ENCODE data around the gene MYH9.
"Not testable (repeated sequence)": the region's sequence is repeated elsewhere in the genome, so short reads cannot be mapped to it uniquely, and the experiment has no call there.

The MYH9 gene

DNA sequence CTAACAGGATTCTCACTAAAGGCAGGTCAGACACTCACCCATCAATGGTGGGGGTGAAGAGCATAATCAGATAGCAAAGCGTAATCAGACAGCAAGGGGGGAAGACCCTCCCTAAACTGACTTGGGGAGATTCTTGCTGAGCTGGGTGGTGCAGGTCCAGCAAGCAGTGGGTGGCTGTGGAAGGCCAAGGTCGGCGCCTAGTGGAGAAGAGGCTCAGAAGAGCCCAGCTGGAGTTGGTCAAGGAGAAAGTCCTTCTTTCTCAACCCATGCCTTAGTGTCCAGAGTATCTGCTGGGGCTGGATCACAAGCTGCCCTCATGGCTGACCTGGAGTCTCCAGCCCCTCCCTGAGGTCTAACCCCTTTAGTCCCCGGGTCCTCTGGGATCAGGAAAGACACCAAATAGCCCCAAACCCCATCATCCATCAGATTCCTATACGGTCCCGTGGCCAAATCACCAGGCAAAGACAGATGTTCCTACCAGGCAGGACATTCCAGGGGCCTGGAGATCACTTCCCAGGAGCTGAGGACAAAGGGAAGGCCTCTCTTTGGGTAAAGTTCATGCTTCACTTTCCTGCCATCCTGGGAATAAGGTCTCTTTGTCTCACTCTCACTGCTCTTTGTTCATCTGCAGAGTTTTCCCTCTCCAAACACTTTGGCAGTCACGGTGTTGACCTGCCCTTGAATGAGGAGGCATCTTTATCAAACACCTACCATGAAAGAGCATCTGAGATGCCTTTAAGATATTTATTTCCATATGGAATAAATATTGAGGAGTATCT lies 123.7 kb downstream of the MYH9 start:
- not testable (repeated sequence) for DNase-seq

DNA sequence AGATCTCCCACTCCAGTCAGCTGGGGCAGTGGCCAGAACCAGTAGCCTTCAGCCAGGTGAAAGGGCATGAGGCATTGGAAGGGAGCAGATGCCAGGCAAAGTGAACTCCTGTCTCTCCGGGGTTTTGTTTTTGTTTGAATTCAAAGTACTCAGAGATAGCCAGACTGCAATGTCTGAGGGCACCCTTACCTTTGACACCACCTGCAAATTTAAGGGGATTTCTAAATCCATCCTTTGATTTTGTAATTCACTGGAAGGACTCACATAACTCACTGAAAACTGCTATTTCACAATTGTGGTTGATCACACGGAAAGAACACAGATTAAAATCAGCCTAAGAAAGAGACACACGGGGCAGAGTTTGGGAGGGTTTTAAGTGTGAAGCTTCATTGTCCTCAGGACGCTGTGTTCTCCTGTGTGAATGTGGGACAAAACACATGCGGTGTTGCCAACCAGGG lies 124.5 kb downstream of the MYH9 start:
- DNase-seq, result peak in 1 of 5 experiments; percentile 43

DNA sequence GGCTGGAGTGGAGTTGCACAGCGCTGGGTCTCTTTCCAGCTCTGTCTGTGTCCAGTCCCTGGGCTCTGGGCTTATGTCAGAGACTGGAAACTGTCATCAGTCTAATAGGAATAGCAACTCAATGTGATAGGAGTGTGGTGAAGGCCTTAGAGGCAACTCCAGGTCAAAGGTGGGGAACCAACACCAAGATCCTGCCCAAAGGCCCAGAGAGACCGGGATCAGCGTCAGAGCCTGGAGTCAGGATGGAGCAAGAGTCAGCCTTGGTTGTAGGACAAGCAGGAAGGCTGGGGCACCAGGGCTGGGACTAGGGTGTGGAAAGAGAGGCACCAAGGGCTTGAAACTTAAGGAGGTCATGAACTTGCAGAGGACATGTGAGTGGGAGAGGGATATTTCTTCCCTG lies 125.5 kb downstream of the MYH9 start:
- not testable (repeated sequence) for DNase-seq

DNA sequence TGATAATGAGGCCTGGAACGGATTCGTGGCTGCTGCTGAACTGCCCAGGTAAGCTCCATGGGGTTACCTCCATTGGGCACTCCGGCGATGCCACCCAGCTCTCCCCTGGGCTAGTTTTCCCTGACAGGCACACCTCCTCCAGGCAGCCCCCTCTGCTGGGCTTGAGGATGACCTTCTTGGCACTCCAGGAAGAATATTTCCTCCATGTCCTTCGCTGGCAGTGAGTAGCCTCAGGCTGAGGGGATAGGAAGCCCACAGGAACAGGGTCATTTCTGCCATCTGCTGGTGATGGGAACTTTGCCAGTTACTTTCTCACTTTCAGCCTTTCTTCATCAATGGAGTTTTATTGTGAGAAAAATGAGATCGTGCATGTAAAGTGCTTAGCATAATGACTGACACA lies 126.1 kb downstream of the MYH9 start:
- not testable (repeated sequence) for DNase-seq

DNA sequence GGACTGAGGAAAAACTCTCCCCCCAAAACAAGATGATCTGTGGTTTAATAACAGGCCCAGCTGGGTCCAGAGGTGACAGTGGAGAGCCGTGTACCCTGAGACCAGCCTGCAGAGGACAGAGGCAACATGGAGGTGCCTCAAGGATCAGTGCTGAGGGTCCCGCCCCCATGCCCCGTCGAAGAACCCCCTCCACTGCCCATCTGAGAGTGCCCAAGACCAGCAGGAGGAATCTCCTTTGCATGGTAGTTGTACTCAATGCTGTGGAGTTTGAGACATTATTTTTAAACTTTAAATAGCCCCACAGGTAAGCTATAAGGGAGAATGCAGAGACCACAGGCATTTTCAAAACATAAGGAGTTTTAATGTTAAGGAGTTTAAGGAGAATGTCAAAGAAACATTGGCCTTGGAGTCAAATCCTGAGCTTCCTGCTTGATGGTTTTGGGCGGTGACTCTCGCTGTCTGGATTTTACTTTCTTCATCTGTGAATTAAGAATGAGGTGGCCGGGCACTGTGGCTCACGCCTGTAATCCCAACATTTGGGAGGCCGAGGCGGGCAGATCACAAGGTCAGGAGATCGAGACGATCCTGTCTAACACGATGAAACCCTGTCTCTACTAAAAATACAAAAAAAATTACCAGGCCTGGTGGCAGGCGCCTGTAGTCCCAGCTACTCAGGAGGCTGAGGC lies 128.0 kb downstream of the MYH9 start:
- DNase-seq, result no peak

DNA sequence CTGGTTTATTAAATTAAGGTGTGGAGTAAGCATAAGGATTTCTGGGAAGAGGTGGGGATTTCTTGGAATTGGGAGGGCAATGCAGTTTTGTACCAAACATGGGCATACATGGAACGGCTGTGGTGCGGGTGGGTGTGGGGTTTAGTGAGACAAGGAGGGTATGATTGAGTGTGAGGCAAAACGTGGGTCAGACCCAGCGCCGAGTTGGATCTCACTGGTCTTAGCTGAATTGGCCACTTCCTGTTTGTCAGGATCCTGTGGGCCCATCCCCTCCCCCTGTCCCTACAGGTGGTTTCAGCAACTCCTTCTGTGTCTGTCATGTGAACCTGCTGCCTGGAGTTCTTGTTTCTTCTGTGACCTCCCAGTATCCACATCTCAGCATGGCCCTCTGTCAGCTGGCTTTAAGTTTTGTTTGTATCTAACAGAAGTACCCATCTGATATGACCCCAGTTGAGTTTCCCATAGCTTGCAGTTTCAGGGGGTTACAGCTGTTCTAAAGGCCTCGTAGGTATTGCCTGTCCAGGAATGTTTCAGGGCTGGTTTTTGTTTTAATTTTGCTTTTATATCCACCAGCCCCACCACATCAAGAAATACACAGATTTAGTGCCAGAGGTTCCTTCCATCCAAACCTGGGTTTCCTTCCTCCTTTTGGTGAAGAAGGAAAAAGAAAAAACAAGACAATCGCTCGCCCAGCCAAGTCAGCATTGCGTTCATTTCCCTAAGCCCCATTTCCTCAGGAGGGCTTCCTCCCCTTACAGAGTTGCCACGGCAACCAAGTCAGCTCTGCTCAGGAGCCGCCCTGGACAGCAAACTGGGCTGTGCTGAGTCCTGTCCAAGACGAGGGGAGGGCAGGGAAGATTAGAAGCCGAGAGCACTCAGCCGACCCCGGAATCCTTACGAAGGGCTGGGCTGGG lies 128.8 kb downstream of the MYH9 start:
- DNase-seq, result peak in 1 of 5 experiments; percentile 63

DNA sequence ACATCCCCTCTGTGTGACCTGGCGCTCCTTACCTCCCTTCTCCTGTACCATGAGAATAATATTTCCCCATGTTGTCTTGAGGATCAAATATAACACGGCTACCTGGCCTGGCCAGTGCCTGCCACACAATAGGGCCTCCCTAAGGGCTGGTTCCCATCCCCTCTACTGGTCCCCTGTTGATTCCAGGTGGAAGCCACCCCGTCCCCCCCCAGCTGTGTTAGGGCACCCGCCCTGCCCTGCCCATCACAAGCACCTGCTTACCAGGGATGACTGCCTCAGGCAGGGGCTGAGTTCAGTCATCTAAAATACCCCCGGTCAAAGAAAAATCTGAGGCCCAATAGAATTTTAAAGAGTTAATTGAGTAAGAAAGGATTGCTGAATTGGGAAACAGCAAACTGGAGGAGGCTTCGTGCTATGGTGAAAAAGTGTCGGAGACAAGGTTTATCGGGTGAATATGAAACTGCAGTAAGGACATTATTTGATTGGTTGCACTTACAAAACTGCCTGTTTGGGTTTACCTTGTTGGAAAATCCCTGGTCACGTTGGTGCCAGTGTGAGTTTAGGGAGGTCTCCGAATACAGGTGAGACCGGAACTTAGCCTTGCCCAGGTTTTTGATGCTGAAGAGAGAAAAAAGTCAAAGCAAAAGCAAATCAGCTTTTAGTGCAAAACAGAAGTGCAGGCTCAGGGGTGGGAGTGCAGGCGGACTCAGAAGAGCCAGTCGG lies 129.7 kb downstream of the MYH9 start:
- no peak for DNase-seq

DNA sequence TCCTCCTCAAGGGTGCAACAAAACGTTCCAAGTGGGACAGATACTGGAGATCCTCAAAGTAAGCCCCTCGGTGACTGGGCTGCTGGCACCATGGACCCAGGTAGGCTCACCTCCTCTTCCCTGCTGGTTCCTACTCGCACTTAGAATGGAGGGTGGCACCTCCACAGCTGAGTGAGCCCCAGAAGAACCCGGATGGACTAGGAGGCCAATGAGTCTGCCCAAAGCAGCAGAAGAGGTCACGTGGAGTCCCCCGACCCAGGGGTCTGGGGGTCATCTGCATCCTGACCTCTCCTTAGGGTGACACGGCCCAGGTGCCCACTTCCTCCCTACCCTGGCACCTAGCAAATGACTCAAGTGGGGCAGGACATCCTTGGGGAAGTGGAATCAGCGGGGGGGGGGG lies 130.5 kb downstream of the MYH9 start:
- DNase-seq, result no peak

DNA sequence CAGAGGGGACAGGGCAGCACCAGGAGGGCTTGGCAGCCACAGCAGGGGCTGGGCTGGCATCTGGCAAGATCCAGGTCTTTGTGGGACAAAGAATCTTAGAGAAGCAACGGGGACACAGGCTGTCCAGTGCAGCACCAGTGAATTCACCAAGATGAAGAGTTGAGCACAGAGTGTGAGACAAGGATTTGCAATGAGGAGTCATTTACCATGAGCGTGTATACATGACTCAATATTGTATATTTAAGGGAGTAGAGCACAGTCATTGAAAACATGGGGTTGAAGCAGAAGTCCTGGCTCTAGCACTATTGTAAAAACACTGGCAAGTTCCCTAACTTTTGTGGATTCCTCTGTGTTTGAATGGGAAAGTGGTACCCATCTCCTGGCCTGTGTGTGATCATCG lies 131.3 kb downstream of the MYH9 start:
- DNase-seq, result no peak

DNA sequence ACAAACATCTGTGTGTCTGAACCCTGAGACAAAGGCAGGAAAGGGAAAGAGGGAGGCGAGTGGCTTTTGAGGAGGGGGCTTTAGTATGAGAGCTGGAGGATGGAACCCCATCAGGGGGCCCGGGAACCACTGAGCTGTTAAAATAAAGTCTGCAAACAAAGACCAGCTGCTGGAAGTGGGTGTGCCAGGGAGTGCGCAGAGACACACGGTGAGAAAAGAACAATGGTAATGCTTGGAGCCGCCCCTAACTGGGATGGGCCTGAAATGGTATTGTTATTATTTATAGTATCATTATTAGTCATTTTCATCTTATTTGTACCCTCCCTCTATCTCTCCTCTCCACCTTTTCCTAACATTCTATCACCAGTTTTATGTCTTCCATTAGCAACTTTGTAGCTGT lies 132.2 kb downstream of the MYH9 start:
- not testable (repeated sequence) for DNase-seq

DNA sequence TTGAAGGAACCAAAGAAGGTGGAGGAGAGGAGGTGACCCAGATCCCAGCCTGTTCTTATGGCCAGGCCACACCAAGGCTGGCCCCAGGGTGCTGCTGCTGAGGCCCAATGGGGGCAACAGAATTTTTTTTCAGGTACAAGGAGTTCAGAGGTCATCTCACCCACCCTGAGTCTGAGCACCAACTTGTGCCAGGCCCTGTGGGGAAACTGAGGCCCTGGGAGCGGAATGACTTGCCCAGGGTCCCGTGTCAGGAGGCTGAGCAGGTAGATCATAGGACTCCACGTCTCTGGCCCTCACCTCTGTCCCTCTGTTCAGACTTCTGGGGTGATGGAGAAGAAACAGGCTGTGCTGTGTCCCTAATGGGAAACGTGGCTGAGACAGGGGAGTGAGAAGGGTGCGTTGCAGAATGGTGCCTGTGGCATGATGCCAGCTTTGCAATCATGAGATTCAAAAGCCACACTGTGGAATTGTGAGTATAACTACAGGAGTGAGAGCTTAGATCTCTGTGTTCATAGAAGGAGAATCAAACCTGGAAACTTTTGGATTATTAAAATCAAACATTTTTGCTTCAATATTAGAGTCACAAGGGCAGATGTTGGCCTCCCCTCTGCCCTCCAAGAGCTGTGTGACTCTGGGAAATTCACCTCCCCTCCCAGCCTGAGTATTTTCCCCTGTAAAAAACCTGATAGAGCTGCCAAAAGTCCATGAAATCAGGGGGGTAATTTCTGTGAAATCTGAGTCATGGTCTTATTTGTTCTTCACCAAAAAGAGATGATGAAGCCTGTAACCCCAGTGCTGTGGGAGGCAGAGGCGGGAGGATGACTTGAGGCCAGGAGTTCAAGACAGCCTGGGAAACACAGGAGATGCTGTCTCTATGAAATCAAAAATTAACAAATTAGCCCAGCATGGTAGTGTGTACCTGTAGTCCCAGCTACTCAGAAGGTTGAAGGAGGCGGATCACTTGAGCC lies 134.0 kb downstream of the MYH9 start:
- DNase-seq, result peak in 1 of 5 experiments; percentile 38

DNA sequence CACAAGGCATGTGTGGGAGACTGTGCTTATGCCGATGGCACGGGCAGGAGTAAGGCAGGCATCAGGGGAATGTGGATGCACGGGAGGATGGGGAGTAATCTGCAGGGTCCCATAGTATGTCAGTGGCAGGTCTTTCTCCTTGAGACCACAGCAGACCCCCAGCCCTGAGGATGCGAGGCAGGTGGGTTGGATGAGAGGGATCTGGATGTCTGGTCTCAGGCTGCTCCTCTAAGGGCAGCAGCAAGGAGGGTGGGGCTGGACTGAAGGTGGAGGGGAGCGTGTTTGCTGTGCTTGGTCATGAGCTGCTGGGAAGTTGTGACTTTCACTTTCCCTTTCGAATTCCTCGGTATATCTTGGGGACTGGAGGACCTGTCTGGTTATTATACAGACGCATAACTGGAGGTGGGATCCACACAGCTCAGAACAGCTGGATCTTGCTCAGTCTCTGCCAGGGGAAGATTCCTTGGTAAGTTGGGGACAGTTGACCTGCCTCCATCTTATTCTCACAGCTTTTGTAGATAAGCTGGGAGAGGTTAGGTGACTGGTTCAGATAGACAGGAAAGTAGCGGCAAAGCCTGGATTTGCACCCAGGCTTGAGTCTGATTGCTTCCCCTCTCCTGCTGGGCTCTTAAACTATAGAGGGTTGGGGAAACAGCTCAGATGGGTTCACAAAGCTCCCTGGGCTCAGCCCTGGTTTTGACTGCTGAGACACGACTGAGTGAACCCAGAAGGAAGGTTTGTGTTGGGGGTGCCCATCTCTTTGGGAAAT lies 134.8 kb downstream of the MYH9 start, which contains the start of gene APOL1:
Gene APOL1, plus strand, starts transcription at position 380 of the 769 bp plus-strand sequence. CDS start 1,823 bp downstream, outside the sequence.
- peak in 3 of 5 experiments; percentile 26 to 85 (median 50) for DNase-seq

DNA sequence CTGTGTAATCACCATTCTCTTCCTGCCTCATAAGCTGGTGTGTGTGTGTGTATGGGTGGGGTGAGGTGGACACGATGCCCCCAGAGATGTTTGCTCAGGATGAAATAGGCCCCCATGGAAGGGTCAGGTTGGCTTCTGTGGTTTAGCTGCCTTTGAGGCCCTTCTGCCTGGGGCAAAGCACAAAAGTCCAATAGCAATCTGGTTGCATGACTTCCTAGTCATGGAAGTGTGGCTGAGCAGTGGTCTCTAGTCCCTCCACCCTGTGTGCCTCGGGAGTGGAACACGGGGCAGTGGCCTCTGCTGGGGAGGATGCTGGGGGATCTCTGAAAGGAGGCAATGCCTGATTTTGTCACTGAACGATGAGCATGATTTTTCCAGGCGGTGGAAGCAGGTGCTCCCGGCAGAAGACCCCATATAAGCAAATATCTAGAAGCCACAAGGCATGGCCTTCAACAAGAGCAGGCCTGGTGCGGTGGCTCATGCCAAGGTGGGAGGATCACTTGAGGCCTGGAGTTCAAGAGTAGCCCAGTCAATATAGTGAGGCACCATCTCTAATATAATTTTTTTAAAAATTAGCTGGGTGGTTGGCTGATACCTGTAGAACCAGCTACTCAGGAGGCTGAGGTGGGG lies 135.7 kb downstream of the MYH9 start:
- not testable (repeated sequence) for DNase-seq

DNA sequence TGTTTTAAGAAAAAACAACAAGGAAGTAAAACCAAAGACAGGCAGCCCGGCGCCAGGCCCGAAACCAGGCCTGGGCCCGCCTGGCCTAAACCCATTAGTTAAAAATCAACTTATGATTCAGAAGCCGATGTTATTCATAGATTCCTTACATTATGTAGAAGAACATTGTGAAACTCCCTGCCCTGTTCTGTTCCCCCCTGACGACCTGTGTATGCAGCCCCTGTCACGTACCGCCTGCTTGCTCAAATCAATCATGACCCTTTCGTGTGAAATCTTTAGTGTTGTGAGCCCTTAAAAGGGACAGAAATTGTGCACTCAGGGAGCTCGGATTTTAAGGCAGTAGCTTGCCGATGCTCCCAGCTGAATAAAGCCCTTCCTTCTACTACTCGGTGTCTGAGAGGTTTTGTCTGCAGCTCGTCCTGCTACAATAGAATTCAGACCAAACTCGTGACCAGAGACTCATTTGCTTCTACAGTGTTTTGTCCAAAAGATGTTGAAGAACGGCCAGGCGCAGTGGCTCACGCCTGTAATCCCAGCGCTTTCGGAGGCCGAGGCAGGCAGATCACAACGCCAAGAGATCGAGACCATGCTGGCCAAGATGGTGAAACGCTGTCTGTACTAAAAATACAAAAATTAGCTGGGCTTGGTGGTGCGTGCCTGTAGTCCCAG lies 137.3 kb downstream of the MYH9 start:
- DNase-seq, result not testable (repeated sequence)

DNA sequence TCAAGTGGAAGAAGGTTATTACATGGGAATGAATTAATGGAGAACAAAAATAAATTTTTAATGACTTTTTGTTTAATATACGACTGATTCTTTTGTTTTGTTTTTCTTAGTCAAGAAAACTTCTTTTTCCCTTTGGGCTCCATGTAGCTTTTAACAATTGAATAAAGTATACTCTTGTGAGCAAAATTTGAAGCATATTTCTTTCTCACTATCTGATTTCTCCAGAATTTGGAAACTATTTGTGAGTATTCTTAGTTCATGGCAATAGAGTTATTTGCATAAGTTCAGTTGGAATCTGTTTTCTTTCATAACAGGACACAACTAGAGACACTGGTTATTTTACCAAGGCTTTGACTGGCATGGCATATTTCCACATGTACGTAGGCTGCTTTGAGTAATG lies 138.6 kb downstream of the MYH9 start:
- no peak for DNase-seq

DNA sequence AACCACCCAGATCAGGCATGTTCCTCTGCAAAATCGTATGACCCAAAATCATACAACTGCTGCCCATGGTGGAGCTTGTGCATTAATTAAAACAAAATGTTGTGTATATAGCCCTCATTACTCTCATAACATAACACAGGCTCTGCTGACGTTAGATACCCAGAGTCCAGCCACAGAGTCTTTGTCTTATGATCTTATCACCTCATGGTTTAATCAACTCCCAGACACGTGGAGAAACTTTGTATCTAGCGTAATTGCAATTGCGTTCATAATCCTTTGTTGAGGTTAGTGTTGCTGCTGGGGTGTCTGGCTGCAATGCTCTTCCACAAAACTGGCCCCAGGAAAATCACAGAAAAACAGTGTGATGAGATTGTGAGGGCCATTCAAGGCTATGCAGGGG lies 139.8 kb downstream of the MYH9 start:
- DNase-seq, result no peak

DNA sequence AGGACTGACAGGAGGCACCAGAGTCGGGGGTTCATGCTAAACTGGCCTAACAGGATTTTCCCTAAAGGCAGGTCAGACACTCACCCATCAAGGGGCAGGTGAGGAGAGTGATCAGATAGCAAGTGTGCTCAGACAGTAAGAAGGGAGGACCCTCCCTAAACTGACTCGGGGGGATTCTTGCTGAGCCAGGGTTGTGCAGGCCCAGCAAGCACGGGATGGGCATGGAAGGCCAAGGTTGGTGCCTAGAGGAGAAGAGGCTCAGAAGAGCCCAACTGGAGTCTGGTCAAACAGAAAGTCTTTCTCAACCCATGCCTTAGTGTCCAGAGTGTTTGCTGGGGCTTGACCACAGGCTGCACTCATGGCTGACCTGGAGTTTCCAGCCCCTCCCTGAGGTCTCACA lies 141.0 kb downstream of the MYH9 start:
- DNase-seq, result no peak

DNA sequence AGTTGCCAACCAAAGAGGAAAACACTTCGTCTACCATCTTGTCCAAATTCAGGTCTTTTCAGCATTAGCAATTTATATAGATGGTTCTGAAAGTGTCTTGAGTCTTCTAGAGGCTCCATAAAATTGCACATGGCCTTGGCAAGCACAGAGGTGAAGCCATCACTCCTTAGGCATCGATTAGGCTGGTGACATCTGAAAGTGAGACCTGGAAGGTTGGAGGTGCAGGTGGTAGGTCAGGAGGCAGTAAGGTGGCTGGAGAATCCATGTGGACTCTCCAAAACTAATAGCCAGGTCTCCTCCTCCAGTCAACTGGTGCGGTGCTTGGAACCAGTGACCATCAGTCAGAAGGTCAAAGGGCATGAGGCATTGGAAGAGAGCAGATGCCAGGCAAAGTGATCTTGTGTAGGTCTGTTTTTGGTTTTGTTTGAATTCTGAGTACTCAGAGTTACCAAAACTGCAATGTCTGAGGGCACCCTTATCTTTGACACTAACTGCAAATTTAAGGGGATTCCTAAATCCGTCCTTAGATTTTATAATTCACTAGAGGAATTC lies 141.9 kb downstream of the MYH9 start:
- no peak for DNase-seq
